Progenitor cell of endocrine pancreas (in vitro differentiated cells): ENCODE data around the gene TCEA2. TPM values are rescaled to one million over a fixed set of nuclear protein-coding genes. Genes with fewer than 3 reads are reported as not detected.

ENCODE experiments used
- DNase-seq: peaks from one replicate; pipeline ENCODE4 v3.0.0; 2021; ENCODE audit warnings: low spot score; ENCODE audit not compliant: unreplicated experiment
- H3K27ac Mint-ChIP-seq: 2 replicates; pipeline ENCODE4 v1.8.0; 2021; ENCODE audit warnings: mild to moderate bottlenecking, moderate library complexity, mixed read lengths
- H3K27me3 Mint-ChIP-seq: 2 replicates; pipeline ENCODE4 v1.8.0; 2021; ENCODE audit warnings: mixed read lengths
- H3K36me3 Mint-ChIP-seq: 2 replicates; pipeline ENCODE4 v1.8.0; 2022; ENCODE audit warnings: mixed read lengths; ENCODE audit not compliant: insufficient read depth
- H3K4me1 Mint-ChIP-seq: 2 replicates; pipeline ENCODE4 v1.8.0; 2021; ENCODE audit warnings: low read depth, mixed read lengths
- H3K4me3 Mint-ChIP-seq: 2 replicates; pipeline ENCODE4 v1.8.0; 2021; ENCODE audit warnings: low read depth, mild to moderate bottlenecking, moderate library complexity, mixed read lengths
- H3K9me3 Mint-ChIP-seq: 2 replicates; pipeline ENCODE4 v1.8.0; 2021; ENCODE audit warnings: low read depth, mixed read lengths
- CTCF ChIP-seq: fragments of 200-600 bp; sonication (generic); IDR thresholded peaks from one replicate; pipeline ENCODE4 v1.5.0; 2021; ENCODE audit warnings: antibody characterized with exemption, mild to moderate bottlenecking; ENCODE audit not compliant: unreplicated experiment
- total RNA-seq: library from RNA; stranded (reverse); gene quantifications from 2 replicates; pipeline ENCODE4 v1.2.1, GENCODE V29; 2021

The TCEA2 gene
- total RNA-seq, 1 donor from 2014 or later, result 92.7 TPM

DNA sequence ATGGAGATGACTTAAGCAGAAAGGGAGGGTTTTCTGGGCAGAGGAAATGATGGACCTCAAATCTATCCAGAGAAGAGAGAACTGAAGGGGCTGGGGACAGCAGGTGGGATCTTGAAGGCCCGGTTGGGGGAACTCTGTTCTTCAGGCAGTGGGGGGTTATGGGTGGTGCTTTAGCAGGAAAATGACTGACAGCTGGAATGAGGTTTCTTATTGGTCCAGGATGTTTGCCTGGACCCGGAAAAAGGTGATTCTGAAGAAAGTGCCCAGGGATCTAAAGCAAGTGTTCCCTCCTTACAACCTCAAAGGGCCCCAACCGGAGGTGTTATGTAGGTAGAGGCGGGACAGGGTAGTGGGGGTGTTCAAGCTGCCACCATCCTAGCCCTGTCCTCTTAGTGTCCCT is 32.5 kb downstream of the TCEA2 start:
- no peak for DNase-seq
- Mint-ChIP-seq H3K36me3 (peaks cover 2% of the 10 kb centered on the region), H3K9me3 (peaks cover 5% of the 10 kb centered on the region), H3K4me3 (no peak overlapping the region), H3K27me3 (peaks cover 14% of the 10 kb centered on the region), H3K4me1 (peaks cover 6% of the 10 kb centered on the region), H3K27ac (no peak overlapping the region)
- TF ChIP-seq CTCF, result no peak

DNA sequence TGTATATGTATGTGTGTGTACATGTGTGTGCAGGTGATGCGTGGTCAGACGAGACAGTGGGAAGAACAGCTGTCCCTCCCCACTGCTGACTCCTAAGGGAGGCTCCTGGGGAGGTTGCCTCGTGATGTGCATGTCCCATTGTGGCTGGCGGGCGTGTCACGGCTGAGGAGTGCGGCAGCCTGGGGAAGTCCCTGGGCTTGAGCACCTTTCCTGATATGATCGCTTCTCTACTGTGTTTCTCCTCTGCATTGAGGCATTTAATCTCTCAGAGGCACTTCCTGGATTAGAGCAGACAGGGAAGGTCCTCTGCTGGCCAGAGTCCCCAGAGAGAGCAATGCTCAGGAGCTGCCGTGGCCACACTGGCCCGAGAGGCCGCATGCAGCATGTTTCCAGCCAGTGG is 32.9 kb downstream of the TCEA2 start:
- TF ChIP-seq CTCF, result no peak
- Mint-ChIP-seq H3K27me3 (peaks cover 19% of the 10 kb centered on the region), H3K9me3 (peaks cover 5% of the 10 kb centered on the region), H3K36me3 (peaks cover 2% of the 10 kb centered on the region), H3K4me1 (peaks cover 6% of the 10 kb centered on the region), H3K4me3 (no peak overlapping the region), H3K27ac (no peak overlapping the region)
- DNase-seq, result no peak

GRCh38 chr20:64096535-64096934 is 33.5 kb downstream of the TCEA2 start:
- Mint-ChIP-seq H3K9me3 (peaks cover 5% of the 10 kb centered on the region), H3K27me3 (peaks cover 23% of the 10 kb centered on the region), H3K27ac (no peak overlapping the region), H3K4me3 (no peak overlapping the region), H3K36me3 (peaks cover 2% of the 10 kb centered on the region), H3K4me1 (peaks cover 6% of the 10 kb centered on the region)
- TF ChIP-seq CTCF, result no peak
- no peak for DNase-seq

GRCh38 chr20:64098471-64099013 is 35.5 kb downstream of the TCEA2 start:
- no peak for DNase-seq
- Mint-ChIP-seq H3K27me3 (peaks cover 26% of the 10 kb centered on the region), H3K4me3 (no peak overlapping the region), H3K4me1 (peaks cover 3% of the 10 kb centered on the region), H3K36me3 (peaks cover 2% of the 10 kb centered on the region), H3K9me3 (peaks cover 5% of the 10 kb centered on the region), H3K27ac (no peak overlapping the region)
- no peak for TF ChIP-seq CTCF

DNA sequence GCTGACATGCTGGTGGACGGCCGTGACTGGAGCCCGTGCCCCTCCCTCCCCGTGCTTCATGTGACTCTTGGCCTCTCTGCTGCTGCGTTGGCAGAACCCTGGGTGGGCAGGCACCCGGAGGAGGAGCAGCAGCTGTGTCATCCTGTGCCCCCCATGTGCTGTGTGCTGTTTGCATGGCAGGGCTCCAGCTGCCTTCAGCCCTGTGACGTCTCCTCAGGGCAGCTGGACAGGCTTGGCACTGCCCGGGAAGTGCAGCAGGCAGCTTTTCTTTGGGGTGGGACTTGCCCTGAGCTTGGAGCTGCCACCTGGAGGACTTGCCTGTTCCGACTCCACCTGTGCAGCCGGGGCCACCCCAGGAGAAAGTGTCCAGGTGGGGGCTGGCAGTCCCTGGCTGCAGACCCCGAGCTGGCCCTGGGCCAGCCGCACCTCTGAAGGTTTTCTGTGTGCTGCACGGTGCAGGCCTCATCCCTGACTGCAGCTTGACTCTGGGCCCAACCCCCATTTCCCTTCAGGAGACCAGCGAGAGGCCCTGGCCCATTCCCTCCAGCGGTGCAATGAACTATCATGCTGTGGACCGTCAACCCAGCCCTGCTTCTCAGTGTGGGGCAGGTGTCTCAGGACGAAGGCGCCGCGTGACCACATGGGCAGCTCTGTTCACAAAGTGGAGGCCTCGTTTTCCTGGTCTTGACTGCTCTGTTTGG is 36.2 kb downstream of the TCEA2 start:
- H3K27ac Mint-ChIP-seq, result no peak overlapping the region
- H3K27me3 Mint-ChIP-seq, result peaks cover 31% of the 10 kb centered on the region
- H3K9me3 Mint-ChIP-seq, result peaks cover 5% of the 10 kb centered on the region
- no peak overlapping the region for H3K4me3 Mint-ChIP-seq
- peaks cover 2% of the 10 kb centered on the region for H3K36me3 Mint-ChIP-seq
- TF ChIP-seq CTCF, result no peak
- DNase-seq, result no peak
- H3K4me1 Mint-ChIP-seq, result peaks cover 9% of the 10 kb centered on the region
